NCI-H774 (cell line): ENCODE results near the gene RPTOR.

Source experiments
- DNase-seq: peaks from one replicate; lab custom pipeline; 2025; lab: John Stamatoyannopoulos, UW

Gene RPTOR

DNA sequence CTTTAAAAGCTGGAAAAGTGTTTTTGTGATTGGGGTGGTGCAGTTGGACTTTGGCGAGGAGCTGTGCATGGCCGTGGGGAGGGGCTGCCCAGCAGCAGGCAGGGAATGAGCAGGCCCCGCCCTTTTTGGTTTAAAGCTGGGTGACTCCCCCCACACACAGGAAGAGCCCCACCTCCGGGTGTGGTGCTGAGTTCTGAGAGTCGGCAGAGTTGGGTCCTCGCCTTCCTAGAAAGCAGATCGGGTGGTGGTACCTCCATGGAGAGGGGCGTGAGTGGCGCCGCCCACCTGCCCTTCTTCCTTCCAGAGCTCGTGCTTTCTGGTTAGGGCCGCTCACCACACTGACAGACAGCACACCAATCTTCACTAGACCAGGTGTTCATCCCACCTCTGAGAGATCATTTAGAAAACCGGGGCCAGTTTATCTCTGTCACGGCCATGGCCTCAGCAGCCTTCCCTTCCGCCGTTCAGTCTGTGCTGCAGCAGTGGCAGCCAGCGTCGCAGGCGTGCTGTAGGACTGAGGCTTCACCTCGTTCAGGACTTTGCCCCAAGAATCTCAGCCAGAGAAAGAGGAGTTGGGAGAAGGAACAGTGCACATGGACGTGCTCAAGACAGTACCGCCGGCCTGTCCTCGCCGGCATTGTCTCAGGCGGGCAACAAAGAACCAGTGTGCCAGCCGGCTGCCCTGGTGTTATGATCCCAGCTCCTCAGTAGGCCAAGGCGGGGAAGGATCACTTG is 303.0 kb downstream of the RPTOR start:
- no peak for DNase-seq

GRCh38 chr17:80848449-80849102 is 303.9 kb downstream of the RPTOR start:
- no peak for DNase-seq

DNA sequence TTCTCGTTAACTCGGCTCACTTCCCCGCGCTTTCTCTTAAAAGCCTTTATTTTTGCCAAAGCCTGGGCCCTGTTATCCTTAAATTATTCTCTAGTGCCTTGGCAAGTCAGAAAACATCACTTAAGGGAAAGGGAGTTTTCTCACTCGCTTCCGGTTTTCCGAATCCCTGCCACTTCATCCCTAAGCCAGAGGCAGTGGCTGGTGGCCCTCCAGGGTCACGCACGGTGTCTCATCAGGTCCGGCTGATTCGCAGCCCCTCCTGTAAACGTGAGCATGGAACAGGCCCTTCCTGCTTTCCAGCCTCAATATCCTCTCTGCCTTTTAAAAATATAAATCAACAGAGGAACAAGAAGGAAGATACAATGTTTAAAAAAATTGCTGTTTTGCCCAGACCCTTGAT is 304.5 kb downstream of the RPTOR start:
- no peak for DNase-seq

- DNase-seq, result no peak
Observed at GRCh38 chr17:80850109-80850508, 305.5 kb downstream of the RPTOR start.

- no peak for DNase-seq
Observed at GRCh38 chr17:80850817-80851216, 306.2 kb downstream of the RPTOR start.

- DNase-seq, result no peak
Observed at GRCh38 chr17:80851277-80851925, 306.8 kb downstream of the RPTOR start.

- no peak for DNase-seq
Observed at GRCh38 chr17:80852476-80853015, 307.9 kb downstream of the RPTOR start.

DNA sequence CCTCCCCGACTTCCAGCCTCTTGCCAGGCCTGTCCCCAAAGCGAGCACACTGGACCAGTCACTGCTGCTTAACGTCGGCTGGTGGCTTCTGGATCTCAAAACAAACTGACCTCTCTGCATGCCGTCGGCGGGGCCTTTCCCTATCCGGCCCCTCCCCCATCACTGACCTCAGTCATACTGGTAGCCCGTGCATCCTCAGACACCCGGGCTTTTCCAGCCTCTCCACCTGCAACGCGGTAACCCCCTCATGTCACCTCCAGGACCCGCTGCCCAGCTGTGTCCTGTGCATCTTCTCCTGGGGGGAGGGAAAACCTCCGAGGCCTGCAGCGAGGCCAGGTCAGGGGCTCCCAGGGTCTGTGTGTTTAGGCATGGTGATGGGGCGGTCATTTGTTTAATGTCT is 308.4 kb downstream of the RPTOR start:
- DNase-seq, result no peak

DNA sequence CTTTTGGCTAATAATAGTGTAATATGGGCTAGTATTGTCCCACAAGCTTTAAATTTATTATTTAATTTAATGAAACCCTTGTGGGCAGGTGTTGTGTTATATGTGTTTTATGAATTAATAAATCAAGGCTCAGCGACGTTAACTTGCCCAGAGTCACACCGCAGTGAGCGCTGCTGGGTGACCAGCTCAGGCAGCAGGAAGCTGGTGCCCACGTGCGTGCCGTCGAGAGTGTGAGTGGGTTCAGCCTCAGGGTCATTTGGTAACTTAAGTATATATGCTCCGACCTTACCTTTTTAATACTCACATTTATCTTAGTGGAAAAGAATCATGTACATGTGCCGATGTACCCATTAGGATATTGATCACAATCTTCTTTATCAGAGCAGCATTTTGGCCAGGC is 309.6 kb downstream of the RPTOR start:
- no peak for DNase-seq

GRCh38 chr17:80855196-80855947 is 310.7 kb downstream of the RPTOR start:
- DNase-seq, result no peak

DNA sequence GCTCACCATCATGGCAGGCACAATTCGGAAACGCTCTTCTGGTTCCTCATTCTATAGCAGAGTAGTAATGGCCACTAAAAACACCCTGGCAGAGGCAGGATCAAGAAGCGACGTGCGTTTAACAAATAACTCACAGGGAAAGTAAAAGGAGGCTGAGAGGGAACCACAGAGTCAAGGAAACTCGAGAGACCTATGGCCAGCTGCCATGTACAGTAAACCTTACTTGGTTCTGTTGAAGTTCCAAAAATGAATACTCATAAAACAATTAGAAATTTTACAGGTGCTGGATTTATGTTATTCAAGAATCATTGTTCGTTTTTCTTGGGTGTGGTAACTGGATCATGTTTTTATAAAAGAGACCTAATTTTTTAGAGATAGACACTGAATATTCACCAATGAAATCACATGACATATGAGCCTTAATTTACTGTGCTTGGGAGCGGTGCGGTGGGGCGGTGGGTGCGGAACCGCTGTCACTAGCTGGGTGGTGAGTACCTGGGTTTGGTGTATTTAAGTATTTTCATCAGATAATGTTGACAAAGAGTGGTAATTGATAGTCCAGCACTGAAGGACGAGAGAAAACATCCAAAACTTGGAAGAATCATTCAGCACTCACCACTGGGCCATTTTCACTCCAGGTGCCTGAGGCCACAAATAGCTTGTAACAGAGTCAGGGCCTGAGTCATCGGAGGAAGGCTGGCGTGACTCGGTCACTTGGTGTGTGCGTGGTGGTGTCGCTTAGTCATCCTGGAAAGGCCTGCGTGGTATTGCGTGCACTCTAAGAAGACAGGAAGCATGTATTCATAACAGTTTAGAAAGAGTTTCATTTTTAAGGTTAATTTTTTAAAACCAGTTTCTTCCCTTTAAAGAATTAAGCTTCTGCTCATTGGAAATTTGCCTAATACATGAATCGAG is 311.6 kb downstream of the RPTOR start:
- no peak for DNase-seq

GRCh38 chr17:80856863-80857755 is 312.5 kb downstream of the RPTOR start:
- no peak for DNase-seq

GRCh38 chr17:80857756-80858171 is 313.1 kb downstream of the RPTOR start:
- no peak for DNase-seq

- no peak for DNase-seq
Observed at GRCh38 chr17:80858301-80859001, 313.8 kb downstream of the RPTOR start.

- DNase-seq, result no peak
Observed at GRCh38 chr17:80859002-80859941, 314.6 kb downstream of the RPTOR start.

DNA sequence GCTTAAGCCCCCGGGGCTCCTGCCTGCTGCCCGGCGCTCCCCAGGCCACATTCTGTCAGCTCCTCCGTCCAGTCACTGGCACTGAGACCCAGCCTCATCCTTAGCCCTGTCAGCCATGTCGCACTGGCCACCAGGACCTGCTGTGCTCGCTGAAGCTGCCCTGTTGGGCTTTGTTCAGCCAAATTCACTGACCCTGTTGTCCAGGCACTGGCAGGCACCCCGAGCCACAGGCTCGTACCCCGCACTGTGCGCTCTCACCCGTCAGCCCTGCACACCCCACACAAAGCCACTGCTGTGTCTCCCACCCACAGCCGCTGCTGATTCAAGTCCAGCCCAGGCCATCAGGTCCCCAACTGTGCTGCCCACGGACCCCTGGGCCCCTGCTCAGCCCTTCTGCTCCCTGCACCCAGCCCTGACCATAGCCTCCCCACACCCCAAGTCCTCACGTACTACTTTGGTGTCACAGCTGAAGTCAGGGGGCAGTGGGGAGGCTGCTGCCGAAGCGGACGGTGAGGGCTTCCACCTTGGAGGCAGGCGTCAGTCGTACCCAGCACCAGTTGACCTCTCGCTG is 315.5 kb downstream of the RPTOR start:
- DNase-seq, result no peak

GRCh38 chr17:80860703-80861417 is 316.2 kb downstream of the RPTOR start:
- DNase-seq, result no peak
